ENCODE measurements around the gene IGF2R.
A peak's percentile ranks its signal among the peaks of the same experiment; 100 is the strongest.

The IGF2R gene

DNA sequence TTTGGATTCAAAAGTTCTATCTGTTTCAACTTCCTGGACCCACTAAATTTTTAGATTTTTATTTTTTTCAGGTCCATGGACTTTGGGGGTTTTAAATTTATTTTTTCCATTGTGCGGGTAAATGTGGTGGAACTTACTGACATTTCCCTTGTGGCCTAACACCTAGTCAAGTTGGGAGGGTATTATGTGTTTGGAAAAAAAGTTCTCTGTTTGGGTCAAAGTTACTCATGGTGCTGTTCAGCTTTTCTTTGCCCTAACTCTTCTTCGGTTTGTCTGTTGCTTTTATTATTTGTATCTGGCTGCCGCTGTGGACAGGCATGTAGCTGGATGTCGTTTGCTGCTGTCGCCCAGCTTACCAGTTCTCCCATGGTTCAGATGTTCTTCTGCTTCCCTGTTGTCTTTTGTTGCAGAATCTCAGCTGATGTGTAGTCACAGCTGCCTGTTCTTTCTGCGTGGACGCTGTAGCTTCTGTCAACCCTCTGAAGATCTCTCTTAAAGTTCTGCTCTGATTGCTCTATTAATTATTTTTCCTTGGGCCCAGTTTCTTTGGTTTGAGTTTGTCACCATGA lies 7.9 kb downstream of the IGF2R start:
- DNase-seq = peak in 1 of 3 donors; percentile 25

DNA sequence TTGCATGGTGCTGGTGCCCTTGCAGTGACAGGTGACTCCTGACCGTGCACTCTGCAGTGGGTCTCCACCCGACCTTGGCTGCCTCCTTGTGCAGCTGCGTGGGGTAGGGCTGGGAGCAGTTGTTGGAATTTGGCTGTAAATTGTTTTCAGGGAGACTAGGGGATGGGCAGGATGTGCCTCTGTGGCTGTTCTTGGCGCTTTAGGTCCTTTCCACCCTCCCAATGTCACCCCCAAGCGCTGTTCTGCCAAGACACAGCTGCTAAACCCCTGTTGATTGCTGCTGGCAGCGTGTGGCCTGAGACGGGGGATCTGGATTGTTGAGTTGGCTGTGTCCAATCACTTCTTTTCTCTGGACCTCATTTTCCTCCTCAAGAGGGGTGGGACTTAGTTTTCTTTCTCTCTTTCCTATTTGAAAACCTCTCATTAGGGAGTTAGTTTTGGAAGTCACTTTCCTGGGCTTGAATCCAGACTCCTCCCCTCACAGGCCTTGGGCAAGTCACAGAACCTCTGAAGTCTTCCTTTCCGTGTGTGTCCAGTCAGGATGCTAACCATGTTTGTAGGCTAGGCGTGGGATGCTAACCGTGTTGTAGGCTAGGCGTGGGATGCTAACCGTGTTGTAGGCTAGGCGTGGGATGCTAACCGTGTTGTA lies 8.5 kb downstream of the IGF2R start:
- no peak for DNase-seq

DNA sequence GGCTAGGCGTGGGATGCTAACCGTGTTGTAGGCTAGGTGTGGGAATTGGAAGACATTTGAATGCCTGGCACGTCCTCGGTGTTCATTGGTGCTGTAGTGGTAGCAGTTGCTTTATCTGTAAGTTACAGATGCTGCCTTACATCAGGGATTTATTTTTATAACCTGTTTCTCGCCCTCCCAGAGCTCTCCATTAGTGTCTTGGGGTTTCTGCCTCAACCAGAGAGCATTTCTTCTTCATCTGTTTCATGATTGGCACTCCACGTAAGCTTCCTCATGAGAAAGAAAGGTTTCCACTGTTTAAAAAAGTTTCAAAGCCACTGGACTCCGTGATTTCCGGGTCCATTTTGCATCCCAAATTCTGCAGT lies 9.0 kb downstream of the IGF2R start:
- no peak for DNase-seq

DNA sequence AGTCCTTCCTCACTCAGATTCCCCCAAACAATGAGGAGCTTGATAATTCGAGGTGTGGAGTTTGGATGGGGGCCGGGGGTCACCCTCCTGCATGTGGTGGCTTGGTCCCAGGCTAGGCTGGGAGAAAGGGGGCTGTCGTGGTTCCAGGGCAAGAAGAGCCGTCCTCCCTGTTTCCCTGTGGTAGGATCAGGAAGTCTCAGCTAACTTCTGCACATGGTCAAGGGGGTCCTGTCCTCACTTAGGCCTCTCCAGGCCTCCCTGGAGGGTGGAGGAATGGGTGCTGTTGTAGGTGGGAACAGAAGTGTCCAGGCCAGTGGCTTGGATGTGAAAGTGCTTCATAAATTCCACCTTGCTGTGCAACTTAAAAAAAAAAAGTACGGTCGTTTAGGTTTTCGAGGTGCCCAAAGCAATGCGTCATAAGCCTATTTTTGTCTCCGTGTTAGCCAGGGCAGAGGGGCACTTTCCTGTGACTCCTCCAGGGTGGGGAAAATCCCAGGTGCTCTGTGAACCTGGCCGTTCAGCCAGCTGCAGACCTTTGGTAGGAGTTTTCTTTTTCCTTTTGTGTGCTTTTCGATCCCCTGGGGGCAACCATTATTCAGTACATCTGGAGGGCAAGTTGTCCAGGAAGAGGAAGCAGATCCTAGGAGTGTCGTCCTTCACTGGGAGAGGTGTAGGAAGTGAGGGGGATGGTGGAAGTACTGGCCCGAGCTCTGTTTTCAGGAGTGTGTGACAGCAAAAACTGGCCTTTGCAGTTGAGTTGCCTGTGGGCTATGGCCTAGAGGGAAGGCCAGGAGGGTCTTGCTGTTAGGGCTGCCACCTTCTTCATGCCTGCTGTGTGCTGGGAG lies 9.6 kb downstream of the IGF2R start:
- DNase-seq = peak in 1 of 3 donors; percentile 42

DNA sequence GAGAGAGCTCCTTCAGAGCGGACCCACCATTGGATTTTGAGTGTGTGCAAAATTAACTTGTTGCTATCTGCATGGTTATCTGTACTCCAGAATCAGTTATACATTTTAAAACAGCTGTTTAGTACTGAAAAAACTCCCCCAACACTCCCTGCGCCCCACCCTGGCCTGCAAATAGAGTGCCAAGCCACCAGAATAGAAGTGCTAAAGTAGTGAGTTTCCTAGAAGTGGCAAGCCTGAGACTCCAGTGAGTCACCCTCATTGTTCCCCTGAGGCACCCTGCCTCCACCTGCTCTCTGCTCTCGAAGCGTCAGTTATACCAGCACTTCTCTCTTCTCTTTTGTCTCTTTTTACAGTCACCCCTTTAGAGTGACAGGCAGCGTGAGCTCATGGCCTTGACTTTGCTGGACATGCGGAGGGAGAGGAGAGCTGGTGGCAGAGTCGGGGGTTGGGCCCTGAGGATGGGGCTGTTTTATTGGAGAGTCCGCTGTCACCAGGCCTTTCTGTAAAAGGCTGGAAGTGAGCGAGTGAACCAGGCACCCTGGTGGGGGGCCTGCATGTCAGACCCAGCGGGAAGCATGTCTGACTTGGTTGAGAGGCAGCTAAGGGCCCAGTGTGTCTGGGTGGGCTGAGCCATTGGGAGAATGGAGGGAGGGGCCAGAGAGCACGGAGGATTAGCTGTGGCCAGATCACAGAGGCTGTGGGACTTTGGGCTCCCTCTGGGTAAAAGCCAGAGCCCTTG lies 10.4 kb downstream of the IGF2R start:
- DNase-seq = peak; percentile 78 to 83 (median 80)

DNA sequence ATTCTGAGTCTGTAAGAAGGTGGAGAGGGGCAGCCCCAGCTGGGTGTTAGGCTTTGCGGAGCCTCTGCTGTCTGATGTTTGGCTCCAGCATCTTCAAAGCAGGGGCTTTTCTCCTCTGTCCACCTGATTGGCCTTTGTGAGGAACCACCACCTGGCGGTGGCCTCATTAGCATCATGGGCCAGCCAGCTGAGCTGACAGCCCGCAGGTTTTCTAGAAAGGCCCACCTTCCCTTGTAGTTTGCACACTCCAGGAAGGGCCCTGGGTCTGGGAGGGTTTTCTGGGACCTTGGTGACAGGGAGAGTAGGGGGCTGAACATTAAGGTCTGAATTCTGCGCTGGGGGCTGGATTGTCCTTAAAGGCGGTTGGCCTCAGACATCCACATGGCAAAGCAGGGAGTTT lies 11.6 kb downstream of the IGF2R start:
- DNase-seq = no peak

DNA sequence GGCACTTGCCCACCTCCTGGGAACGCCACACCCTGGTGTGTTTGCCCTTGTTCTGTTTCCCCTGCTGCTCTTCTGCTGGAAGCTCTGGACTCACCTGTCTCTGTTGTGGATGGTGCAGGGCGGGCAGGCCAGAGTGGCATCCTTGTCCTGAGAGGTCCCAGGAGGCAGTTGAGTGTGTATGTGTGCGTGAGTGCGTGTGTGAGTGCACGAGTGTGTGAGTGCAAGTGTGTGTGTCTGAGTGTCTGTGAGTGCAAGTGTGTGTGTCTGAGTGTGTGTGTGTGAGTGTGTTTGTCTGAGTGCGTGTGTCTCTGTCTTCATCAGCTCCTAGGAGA lies 12.2 kb downstream of the IGF2R start:
- DNase-seq = no peak

DNA sequence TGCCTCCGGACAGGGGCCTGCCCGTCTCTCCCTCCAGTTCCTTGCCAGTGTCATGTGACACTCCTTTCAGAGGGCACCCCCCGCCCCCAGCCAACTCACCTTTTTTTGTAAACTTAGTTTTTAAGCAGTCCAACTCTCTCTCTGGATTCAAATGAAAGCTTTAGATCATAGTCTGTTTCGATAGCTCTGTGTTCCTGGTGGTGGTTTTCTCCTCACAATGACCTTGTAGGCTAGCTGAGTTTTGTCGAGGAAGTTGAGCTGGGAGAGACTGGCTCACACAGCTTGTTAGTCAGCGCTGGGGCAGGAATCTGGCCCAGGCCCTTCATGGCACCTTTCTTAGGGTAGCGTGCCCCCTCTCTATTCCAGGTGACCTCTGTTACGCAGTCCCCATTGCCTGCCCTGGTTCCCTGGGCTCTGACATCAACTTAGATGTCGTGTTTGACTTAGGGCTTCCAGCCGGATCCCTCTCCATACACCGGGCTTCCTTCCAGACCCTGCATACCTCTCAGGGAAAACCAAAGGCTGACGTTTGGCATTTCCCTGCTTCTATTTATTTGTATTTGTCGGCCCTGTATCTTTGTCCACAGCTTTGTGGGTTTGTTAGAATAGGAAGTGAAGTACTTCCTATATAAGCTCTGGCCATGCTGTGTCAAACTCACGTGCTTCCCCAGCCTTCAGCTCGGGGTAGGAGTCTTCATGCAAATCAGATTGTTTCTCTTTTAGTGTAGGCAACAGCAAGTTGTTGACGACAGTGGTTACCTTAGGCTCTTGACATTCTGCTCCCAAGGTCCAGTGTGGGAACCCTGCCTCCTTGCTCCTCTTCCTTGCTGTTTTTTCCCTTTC lies 12.7 kb downstream of the IGF2R start:
- DNase-seq = peak; percentile 91 to 98 (median 96)

DNA sequence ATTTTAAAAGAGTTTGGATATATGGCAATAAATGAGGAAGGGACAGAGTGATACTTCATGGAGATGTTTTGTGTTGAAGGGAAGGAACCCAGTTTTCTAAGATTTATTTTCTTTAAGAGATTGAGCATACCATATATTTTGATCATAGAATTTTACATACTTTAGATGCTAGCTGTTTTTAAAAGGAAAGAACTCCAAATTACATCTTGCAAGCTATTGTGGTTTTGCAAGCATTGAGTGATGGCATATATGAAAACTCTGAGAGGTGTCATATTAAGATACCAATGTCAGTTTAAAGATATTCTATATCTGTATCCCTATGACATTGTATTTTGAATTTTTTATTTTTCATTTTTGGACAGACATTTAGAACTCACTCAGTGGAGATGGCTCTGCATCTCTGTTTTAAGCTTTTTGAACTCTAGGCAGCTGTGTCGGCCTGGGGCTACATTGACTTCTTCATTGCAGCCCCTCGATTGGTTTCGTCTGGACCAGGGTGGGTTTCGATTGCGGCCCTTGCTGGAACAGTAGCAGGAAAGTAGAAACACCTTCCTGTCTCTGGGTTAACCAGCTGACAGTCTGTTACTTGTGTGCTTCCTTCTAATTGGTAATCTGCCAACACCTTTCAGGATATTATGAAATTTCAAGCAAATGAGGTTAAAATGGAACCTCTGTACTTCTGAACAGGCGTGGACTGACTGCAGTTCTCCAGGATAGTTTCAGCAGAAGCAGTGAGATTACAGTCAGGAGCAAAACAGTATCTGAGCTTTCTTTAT lies 14.0 kb downstream of the IGF2R start:
- DNase-seq = peak in 2 of 3 donors; percentile 24 to 45

DNA sequence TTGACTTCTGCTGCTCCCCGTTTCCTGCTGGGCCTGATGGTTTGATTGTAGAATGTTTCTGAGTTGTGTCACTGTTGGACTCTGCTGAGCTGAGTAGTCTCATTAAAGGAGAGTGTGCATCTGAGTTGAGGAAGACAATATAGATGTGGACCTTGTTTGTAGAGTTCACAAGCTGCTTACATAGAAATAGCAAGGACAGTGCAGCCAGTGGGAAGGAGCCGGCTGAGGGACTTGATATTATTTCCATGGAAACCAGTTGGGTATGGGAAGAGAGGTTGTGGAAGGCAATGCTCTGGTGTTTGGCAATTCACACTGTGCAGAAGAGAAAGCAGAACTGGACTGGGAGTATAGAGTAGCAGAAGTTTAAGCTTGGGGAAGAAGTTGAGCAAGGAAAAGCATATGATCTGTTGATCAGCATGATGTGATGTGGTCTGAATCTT lies 14.8 kb downstream of the IGF2R start:
- peak; percentile 85 to 95 (median 91) for DNase-seq

DNA sequence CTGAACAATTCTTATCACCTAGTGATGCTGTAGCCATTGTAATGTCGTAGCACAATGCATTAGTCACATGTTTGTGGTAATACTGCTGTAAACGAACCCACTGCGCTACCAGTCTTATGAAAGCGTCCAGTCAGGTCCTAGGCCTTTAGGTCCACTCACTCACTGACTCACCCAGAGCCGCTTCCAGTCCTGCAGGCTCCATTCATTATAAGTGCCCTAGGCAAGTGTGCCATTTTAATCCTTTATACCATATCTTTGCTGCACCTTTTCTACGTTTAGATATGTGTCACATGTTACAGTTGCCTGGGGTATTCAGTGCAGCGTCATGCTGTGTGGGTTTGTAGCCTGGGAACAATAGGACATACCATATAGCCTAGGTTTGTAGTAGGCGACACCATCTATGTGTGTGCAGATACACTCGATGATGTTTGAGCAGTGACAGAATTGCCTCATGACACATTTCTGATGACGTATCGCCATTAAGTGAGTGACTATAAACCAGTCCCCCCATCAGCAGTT lies 15.4 kb downstream of the IGF2R start:
- peak; percentile 85 to 93 (median 90) for DNase-seq

DNA sequence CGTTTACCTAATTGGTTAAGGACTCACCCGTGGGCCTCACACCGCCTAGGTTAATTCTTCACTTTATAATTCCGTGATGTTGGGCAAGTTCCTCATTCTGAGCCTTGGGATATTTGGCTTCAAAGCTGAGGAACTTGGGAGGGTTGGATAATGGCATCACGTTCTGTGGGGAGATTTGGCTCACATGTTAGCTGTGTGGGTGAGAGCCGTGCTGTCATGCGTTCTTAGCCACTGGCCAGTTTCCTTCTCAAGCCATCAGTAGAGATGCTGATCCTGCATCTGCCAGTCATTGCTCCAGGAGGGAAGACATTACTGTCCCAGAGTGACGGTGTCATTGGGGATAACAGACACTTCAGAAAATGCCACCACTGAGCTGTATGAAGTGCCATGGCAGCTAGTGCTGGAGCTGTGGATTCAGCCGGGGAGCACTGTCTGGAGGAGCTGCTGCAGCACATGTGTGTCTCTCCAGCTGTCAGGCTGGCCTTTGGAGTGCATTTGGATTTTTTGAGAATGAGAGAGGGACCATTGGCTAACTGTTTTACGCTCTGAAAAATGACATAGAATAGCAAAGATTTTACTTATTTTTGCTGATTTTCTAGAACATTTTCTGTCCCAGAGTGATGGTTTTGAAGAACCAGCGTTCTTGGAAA lies 16.5 kb downstream of the IGF2R start:
- peak; percentile 93 to 98 (median 96) for DNase-seq

DNA sequence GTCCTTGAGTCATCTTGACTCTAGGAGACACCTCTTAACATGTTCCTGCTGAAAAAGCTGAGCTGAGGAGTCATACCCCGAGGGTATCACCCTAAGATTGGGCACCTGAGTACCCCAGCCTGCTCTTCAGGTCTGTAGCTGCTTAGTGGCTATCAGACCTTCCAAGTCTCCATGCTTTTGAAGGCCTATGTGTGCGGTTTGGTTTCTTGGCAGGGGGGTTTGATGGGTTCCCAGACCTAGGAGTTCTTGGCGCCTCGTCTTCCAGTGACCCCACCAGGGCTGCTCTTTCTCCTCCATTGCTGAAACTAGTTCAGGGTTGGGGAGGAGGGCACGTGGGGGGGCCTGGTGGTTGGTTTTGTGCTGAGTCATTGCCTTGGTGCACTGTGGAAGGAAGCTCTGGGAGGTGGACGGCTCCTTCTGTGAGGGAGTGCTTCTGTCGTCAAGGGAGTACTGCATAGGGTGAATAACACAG lies 20.1 kb downstream of the IGF2R start:
- peak in 2 of 3 donors; percentile 48 to 50 for DNase-seq

DNA sequence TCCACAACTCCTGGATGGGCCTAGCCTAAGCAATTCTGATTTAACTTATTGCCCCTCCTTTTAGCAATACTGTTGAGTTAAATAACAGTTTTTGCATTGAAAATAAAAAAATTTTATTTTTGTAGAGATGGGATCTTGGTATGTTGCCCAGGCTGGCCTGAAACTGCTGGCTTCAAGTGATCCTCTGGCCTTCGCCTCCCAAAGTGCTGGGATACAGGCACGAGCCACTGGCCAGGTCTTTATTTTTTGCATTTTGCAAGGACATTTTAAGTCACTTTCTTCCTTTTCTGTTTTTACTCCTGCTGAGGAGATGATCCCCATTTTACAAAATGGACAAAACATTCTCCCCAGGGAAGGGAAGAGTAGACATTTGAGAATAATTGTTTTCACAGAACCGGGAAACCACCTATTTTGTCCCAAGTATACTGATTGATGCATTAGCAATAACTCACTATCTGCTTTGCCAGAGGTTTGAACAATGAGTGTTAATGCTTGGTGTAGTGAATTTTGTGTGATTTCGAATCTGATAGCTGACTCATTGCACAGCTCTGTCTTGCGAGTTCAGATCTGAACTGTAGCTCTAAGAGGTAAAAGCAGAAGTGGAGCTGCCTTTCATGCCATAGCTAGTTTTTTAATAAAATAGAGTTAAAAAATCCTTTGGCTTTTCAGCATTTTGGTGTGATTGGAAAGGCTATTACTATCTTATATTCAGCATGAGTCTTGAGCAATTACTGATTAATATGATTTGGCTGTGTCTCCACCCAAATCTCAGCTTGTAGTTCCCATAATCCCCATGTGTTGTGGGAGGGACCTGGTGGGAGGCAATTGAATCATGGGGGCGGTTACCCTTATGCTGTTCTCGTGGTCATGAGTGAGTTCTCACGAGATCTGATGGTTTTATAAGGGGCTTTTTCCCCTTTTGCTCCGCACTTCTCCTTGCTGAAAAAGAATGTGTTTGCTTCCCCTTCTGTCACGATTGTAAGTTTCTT lies 20.9 kb downstream of the IGF2R start:
- DNase-seq = peak; percentile 77 to 88 (median 81)

DNA sequence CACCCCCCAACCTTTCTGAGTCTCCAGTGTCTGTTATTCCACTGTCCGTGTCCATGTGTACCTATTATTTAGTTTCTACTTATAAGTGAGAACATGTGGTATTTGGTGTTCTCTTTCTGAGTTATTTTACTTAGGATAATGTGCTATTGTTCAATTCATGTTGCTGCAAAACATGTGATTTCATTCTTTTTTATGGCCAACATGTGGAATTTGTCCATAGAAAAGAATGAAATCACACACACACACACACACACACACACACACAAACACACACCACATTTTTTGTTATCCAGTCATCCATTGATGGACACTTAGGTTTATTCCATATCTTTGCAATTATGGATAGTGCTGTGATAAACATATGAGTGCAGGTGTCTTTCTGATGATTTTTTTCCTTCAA lies 23.5 kb downstream of the IGF2R start:
- DNase-seq = no peak

DNA sequence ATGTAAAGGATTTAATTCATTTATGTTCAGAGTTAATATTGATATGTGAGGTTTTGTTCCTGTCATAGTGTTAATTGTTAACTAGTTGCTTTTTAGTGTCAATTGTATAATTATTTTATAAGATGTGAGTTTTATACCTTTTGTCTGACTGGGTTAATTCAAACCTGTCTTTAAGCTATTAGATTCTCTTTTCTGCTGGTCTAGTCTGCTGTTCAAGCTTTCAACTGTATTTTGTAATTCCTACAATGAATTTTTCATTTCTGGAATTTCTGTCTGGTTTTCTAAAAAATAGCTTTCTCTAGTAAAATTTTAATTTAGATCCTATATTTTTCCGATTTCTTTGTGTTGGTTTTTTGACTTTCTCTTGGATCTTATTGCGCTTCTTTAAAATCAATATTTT lies 26.5 kb downstream of the IGF2R start:
- no peak for DNase-seq

DNA sequence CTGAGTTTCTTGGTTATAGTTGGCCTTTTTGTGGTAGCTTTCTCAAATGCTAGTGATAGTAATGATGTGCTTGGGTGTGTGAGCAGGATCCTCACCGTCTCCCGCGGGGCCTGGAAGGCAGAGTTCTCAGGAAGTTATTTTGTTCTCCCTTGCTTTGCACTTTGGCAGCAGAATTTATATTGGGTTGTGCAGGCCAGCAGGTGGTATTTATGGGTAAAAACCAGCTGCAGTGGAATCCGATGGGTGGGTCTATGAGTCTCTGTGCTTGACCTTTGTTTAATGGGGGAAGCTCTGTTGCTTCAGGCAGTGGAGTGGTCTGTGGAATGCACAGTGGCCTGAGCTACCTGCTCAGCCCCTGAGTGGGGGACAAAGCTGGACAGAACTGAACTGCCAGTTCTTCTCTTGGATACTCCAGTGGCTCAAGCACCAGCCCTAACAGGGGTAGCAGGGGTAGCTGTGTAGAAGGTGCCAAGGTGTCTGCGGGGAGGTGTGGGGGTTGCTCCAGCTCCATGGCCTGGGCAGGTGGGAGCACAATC lies 27.3 kb downstream of the IGF2R start:
- DNase-seq = no peak

DNA sequence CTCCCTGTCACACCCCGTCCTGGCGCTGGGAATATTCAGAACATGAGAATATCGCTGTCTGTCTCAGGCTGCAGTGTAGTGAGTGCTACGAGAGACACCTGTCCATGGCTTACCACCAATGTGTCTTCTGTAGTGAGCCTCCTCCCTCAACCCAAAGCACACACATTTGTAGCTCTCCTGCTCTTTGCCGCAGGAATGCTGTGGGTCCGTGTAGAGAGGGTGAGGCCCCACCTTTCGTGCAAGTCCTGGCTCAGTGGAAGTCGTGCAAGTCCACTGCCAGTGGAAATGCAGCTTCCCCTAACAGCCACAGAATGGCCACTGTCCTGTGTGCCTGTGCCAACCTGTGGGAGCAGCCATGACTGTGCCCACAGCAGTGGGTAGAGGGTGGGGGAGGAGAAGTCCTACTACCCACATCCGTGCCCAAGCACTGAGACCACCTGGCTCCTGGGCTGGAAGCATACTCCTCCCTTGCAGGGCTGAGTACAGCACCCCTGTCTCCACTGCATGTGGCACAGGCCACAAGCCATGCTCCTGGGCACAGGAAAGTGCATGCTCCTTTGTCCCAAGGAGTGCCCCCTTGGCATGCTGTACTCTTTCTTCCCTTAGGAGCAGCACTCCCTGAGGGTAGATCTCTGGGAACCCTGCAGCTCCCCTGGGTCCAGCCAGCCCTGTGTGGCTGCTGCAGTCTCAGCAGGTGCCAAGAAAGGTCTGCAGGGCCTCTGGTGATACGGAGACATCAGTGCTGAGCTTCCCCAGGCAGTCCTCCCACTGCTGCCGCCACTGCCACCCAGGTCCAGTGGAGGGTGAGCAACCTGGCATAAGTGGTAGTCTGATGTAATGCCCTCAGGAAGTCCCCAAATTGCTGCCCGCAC lies 28.0 kb downstream of the IGF2R start:
- DNase-seq = no peak
